ENCODE data around the gene CCR5.

GRCh38 chr3:46395210-46395661 lies 24.5 kb downstream of the CCR5 start:
- TF ChIP-seq CTCF (IDR thresholded peaks at IDR 0.05) (no peak), POLR2A (IDR thresholded peaks at IDR 0.05) (no peak)
